Caco-2 (cell line): ENCODE data around the gene ARHGAP42. TPM values are rescaled to one million over a fixed set of nuclear protein-coding genes. Genes with fewer than 3 reads are reported as not detected.

Experiments
- BruUV-seq: library from RNA; stranded (reverse); fragments of 400-500 nt; replicated peaks from 2 replicates; lab custom pipeline; 2021; lab: Mats Ljungman, UMichigan
- CTCF ChIA-PET: fragments of 300-600 bp; sonication (Branson Sonifier 250); formaldehyde crosslinking; loops from one replicate; lab custom pipeline; 2022; ENCODE audit warnings: antibody characterized with exemption; lab: Charles Lee
- POLR2A ChIA-PET: fragments of 300-600 bp; sonication (Branson Sonifier 250); formaldehyde crosslinking; loops from one replicate; lab custom pipeline; 2022; ENCODE audit warnings: antibody characterized with exemption; lab: Charles Lee
- DNase-seq, 2 experiments: peaks; one replicate each; pipeline versions ENCODE4 v3.0.0 to v3.0.0-alpha.2; 2020 to 2022
- H3K27me3 ChIP-seq: replicated peaks from 2 replicates; pipeline ENCODE4 v1.6.0; 2011; ENCODE audit warnings: low read length; ENCODE audit not compliant: control insufficient read depth, insufficient read depth
- H3K36me3 ChIP-seq: 2 replicates; pipeline ENCODE4 v1.5.1; 2011; ENCODE audit warnings: low read length; ENCODE audit not compliant: control insufficient read depth, insufficient read depth
- H3K4me1 ChIP-seq: fragments of 250-450 bp; sonication (Bioruptor Pico); 2 replicates; pipeline ENCODE4 v1.5.1; 2020; ENCODE audit warnings: mild to moderate bottlenecking
- H3K4me3 ChIP-seq: 2 replicates; pipeline ENCODE4 v1.5.1; 2011; ENCODE audit warnings: low read depth, mild to moderate bottlenecking, control low read depth, low read length
- H3K9me3 ChIP-seq: fragments of 250-450 bp; sonication (Bioruptor Pico); 2 replicates; pipeline ENCODE4 v1.5.1; 2020; ENCODE audit warnings: mild to moderate bottlenecking, moderate library complexity
- H3K27ac Mint-ChIP-seq: one replicate; pipeline ENCODE4 v1.8.0; 2022; ENCODE audit warnings: mixed read lengths; ENCODE audit not compliant: unreplicated experiment
- H3K27me3 Mint-ChIP-seq: one replicate; pipeline ENCODE4 v1.8.0; 2022; ENCODE audit warnings: mixed read lengths; ENCODE audit not compliant: insufficient read depth, unreplicated experiment
- H3K36me3 Mint-ChIP-seq: one replicate; pipeline ENCODE4 v1.8.0; 2022; ENCODE audit warnings: mild to moderate bottlenecking, mixed read lengths; ENCODE audit not compliant: insufficient read depth, unreplicated experiment
- H3K4me1 Mint-ChIP-seq: one replicate; pipeline ENCODE4 v1.8.0; 2022; ENCODE audit warnings: low read depth, mixed read lengths; ENCODE audit not compliant: unreplicated experiment
- H3K4me3 Mint-ChIP-seq: one replicate; pipeline ENCODE4 v1.8.0; 2022; ENCODE audit warnings: mild to moderate bottlenecking, moderate library complexity, mixed read lengths; ENCODE audit not compliant: unreplicated experiment
- H3K9me3 Mint-ChIP-seq: one replicate; pipeline ENCODE4 v1.8.0; 2022; ENCODE audit warnings: mixed read lengths; ENCODE audit not compliant: unreplicated experiment
- intact Hi-C: fragments of 100-400 bp; cut with micrococcal nuclease; formaldehyde crosslinking; loops from one replicate; pipeline ENCODE4 v1.10.0; 2022; ENCODE audit not compliant: unreplicated experiment
- total RNA-seq: library from RNA; stranded (reverse); gene quantifications from 2 replicates; pipeline ENCODE4 v1.2.3, GENCODE V29; 2022
- TF ChIP-seq, protein P1 (sequence below), 2 experiments: fragments of 200-600 bp in 1 of 2; IDR thresholded peaks; 1 replicate in 1 of 2; 2 replicates in 1 of 2; pipeline versions ENCODE4 v1.5.1 to v1.8.0; 2011 to 2022; ENCODE audit warnings: antibody characterized with exemption in 1 of 2, control low read depth in 1 of 2, inconsistent platforms in 1 of 2, low read depth in 1 of 2, low read length in 1 of 2, mild to moderate bottlenecking in 1 of 2, moderate library complexity in 1 of 2; ENCODE audit not compliant: insufficient read depth in 1 of 2, severe bottlenecking in 1 of 2, unreplicated experiment in 1 of 2

Gene ARHGAP42
- total RNA-seq, 1 experiment from 2014 or later, result 8.4 TPM

DNA sequence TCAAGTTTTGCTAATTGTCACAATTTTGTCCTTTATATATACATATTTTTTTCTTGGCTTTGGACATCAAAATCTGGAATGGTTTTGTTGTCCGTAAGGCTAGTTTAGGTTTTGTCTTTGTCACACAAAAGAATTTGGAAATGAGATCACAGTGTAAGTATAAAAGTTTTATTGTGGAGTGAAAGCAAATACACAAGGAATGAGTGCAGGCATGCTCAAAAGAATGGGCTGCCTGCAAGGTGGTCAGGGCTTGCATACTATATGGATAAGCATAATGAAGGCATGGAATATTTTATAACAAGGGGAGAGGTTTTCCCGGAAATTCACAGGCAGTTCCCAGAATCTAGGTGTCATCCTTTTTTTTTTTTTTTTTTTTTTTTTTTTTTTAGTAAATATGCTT lies 150.2 kb downstream of the ARHGAP42 start:
- no peaks in the 10 kb centered on the region for H3K27me3 Mint-ChIP-seq
- H3K27me3 ChIP-seq, result no peaks in the 10 kb centered on the region
- intact Hi-C loops, result no loop called here
- POLR2A ChIA-PET, result no interaction called here
- peaks cover 22% of the 10 kb centered on the region for H3K4me1 ChIP-seq
- BruUV-seq, result no TSS peak
- H3K4me3 Mint-ChIP-seq, result no peak overlapping the region
- H3K4me1 Mint-ChIP-seq, result peaks cover 26% of the 10 kb centered on the region
- no peaks in the 10 kb centered on the region for H3K36me3 ChIP-seq
- H3K9me3 Mint-ChIP-seq, result peaks cover 10% of the 10 kb centered on the region
- H3K36me3 Mint-ChIP-seq, result no peaks in the 10 kb centered on the region
- TF ChIP-seq, protein P1, sequence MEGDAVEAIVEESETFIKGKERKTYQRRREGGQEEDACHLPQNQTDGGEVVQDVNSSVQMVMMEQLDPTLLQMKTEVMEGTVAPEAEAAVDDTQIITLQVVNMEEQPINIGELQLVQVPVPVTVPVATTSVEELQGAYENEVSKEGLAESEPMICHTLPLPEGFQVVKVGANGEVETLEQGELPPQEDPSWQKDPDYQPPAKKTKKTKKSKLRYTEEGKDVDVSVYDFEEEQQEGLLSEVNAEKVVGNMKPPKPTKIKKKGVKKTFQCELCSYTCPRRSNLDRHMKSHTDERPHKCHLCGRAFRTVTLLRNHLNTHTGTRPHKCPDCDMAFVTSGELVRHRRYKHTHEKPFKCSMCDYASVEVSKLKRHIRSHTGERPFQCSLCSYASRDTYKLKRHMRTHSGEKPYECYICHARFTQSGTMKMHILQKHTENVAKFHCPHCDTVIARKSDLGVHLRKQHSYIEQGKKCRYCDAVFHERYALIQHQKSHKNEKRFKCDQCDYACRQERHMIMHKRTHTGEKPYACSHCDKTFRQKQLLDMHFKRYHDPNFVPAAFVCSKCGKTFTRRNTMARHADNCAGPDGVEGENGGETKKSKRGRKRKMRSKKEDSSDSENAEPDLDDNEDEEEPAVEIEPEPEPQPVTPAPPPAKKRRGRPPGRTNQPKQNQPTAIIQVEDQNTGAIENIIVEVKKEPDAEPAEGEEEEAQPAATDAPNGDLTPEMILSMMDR (IDR thresholded peaks at IDR 0.05; ENCODE audit: insufficient read depth in 1 of 2, low read depth in 1 of 2, low read length in 1 of 2, severe bottlenecking in 1 of 2, unreplicated experiment in 1 of 2), result no peak
- H3K9me3 ChIP-seq, result no peaks in the 10 kb centered on the region
- H3K4me3 ChIP-seq, result no peak overlapping the region
- H3K27ac Mint-ChIP-seq, result no peak overlapping the region
- CTCF ChIA-PET, result no interaction called here
- no peak for DNase-seq

GRCh38 chr11:100841711-100842407 lies 154.8 kb downstream of the ARHGAP42 start:
- H3K27me3 Mint-ChIP-seq, result no peaks in the 10 kb centered on the region

DNA sequence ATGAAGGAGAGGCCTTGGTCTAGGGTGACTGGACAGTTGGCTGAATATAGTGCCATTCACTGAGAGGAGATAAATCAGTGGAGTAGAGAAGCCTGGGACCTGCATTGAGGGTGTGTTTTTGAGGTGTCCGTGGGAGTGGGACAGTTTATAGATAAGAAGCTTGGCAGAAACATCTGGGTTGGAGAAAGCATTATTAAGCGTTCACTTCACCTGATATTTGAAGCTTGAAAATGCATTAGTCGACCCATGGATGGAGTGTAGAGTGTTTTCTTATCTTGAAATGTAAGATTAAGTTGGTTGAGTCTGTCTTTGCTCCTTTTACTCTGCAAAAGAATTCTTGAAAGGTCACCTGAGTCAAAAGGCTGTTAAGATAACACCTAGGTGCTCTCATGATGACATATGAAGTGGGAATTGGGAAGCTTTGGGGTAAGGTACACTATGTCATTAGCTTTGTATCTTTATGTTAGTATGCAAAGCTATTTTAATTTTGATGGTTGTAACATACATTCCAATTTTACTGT lies 160.7 kb downstream of the ARHGAP42 start:
- Mint-ChIP-seq H3K4me3 (peak overlapping the region; percentile 6), H3K36me3 (peaks cover 7% of the 10 kb centered on the region), H3K9me3 (peaks cover 4% of the 10 kb centered on the region), H3K27ac (peak overlapping the region; percentile 30), H3K4me1 (peaks cover 52% of the 10 kb centered on the region), H3K27me3 (no peaks in the 10 kb centered on the region)
- peak in 1 of 2 experiments; percentile 29 for DNase-seq
- no peaks in the 10 kb centered on the region for H3K9me3 ChIP-seq
- H3K4me1 ChIP-seq, result peaks cover 46% of the 10 kb centered on the region
- H3K4me3 ChIP-seq, result no peak overlapping the region
- intact Hi-C loops, result loop anchor here (1.0 to 2.0 kb wide), 2 partner anchors 14 to 443 kb away; no protein-coding TSS in a partner anchor
- TF ChIP-seq, protein P1 (IDR thresholded peaks at IDR 0.05; ENCODE audit: insufficient read depth in 1 of 2, low read depth in 1 of 2, low read length in 1 of 2, severe bottlenecking in 1 of 2, unreplicated experiment in 1 of 2), result no peak
- H3K36me3 ChIP-seq, result no peaks in the 10 kb centered on the region
- H3K27me3 ChIP-seq, result no peaks in the 10 kb centered on the region
- BruUV-seq, result no TSS peak
- POLR2A ChIA-PET, result no interaction called here
- CTCF ChIA-PET, result interaction anchor here (1.1 to 2.6 kb wide), 5 partner anchors 10 to 270 kb away, joined by 3 to 25 read pairs (median 4); no protein-coding TSS in a partner anchor

More at GRCh38 chr11:100841711-100842407, 154.8 kb downstream of the ARHGAP42 start:
- no TSS peak for BruUV-seq
- ChIA-PET CTCF (interaction anchor here (1.2 kb wide), 1 partner anchor 14 kb away, joined by 6 read pairs; no protein-coding TSS in a partner anchor), POLR2A (no interaction called here)
- Mint-ChIP-seq H3K9me3 (peaks cover 19% of the 10 kb centered on the region), H3K27ac (peak overlapping the region; percentile 9), H3K4me3 (no peak overlapping the region), H3K4me1 (peaks cover 32% of the 10 kb centered on the region), H3K36me3 (no peaks in the 10 kb centered on the region)
- Histone ChIP-seq H3K4me3 (no peak overlapping the region), H3K27me3 (no peaks in the 10 kb centered on the region), H3K36me3 (no peaks in the 10 kb centered on the region), H3K9me3 (no peaks in the 10 kb centered on the region), H3K4me1 (peaks cover 14% of the 10 kb centered on the region)
- TF ChIP-seq, protein P1 (IDR thresholded peaks at IDR 0.05; ENCODE audit: insufficient read depth in 1 of 2, low read depth in 1 of 2, low read length in 1 of 2, severe bottlenecking in 1 of 2, unreplicated experiment in 1 of 2), result no peak
- DNase-seq, result no peak
- intact Hi-C loops, result no loop called here
